GM19099 (cell line): ENCODE measurements around the gene ADGRD1.

Source experiments
- POLR2A ChIP-seq: IDR thresholded peaks from 3 replicates; pipeline ENCODE4 v1.6.1; 2011; ENCODE audit warnings: low read depth; ENCODE audit not compliant: insufficient read length; ENCODE audit errors: extremely low read depth

Gene ADGRD1

GRCh38 chr12:130988261-130988660, 34.6 kb downstream of the ADGRD1 start:
- TF ChIP-seq POLR2A, result no peak

DNA sequence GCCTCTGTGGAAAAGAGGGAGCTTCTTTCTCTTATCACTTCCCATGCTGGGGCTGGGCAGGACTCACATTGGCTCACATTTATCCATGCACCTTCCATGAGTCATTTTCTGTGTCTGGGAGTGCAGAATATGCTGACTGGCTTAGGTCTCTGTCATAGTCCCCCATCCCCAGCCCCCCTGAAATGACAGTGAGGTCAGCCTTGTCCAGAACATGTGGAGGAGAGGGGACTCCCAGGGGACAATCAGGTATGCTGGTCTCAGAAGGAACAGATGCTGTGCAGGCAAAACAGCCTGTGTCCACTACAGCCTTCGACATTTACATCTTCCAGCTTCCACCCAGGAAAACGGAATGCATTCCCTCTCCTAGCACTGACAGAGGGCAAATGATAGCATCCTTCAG, 35.0 kb downstream of the ADGRD1 start:
- no peak for TF ChIP-seq POLR2A

DNA sequence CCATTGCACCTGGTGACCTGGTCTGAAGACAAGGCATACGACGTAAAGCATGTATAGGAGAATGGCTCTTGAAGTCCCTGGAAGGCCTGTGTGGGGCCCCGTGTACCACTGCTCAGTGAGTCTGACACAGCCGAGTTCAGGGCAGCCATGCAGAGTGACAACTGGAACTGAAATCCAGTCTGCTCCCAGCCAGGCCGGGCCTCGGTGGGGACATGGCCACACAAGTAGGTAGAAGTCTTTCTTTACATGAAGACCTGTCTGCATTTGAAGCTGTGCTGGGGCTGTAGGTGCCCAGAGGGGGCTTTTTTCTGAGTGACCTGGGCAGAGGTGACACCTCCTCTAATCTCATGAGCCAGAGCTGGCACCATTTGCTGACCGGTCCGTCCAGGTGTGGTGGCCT, 35.7 kb downstream of the ADGRD1 start:
- no peak for TF ChIP-seq POLR2A

- TF ChIP-seq POLR2A, result no peak
Measured at GRCh38 chr12:130990034-130990433, 36.3 kb downstream of the ADGRD1 start.

DNA sequence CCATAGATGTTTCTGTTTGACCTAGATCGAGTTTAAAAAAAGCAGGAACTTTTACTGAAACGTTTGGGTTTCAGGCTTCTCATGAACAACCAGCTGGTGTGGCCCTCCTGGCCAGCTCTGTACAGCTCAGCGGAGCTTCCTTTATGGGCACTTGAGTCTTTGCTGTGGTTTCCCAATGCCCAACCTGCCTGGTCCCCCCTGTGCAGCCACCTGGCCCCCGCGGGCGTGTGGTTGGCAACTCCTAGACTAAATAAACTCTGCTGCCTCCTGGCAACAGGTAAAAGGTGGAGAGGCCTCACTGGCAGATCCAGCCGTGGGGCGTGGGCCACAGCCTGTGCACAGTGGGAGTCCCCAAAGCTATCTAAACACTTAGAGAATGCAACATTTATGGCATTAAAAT, 38.7 kb downstream of the ADGRD1 start:
- TF ChIP-seq POLR2A, result no peak

DNA sequence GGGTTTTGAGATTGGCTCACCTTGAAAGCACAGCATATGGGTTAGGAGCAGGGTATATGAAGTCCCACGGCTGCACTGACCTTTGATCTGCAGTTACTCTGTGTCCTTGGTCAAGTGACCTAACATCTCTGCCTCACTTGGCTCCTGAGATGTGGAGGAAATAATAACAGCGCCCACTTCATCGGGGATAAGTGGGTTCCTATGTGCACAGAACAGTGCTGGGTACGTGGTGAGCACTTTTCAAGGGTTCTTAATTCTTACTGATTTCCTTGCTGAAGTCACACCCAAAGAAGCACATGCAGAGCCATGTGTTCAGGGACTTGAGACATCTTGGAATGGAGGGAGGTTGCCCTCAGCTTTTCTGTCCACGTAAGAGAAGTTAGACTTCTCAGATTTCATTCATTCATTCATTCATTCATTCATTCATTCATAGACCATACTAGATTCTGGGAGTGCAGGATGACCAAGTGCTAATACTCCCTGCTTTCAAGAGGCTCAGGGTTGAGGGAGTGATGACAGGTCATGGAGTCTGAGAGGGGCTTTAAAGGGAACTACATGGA, 39.4 kb downstream of the ADGRD1 start:
- no peak for TF ChIP-seq POLR2A

DNA sequence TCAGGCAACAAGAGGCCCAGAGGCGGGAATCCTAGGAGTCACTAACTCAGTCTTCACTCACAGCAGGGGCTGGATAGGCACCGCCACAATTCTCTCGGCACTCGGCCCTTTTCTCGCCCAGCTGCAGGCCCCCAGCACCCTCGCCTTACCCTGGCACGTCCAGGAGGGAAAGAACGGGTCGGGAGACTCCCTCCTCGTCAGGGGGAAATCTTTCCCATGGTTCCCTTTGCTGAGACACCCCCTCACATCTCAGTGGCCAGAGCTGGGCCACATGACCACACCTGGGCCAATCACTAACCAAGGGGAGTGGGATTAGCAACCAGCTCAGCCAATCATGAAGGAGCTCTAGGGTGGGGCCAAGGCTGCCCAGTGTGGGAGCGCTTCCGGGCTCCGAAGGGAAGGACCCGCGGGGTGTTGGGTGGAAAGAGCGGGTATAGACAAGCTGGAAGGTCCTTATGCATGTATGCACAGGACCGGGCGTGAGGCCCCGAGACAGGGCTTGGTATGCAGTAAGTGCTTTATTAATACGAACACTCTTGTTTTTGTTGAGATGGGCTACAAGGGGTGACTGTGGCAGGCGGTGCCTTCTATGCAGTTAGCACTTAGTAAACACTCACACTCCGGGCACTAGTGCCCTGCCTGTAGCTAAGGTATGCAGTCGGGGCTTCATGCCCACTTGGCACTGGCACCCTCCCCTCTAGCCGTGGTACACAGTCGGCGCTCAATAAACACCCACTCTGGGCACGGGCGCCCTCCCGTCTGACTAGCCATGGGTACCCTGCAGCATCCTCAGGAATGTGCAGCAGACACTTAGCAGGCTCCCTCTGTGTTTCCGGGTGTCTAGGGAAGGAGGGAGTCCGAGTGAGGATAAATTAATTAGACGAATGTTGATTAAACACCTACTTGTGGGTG, 40.3 kb downstream of the ADGRD1 start:
- TF ChIP-seq POLR2A, result no peak

DNA sequence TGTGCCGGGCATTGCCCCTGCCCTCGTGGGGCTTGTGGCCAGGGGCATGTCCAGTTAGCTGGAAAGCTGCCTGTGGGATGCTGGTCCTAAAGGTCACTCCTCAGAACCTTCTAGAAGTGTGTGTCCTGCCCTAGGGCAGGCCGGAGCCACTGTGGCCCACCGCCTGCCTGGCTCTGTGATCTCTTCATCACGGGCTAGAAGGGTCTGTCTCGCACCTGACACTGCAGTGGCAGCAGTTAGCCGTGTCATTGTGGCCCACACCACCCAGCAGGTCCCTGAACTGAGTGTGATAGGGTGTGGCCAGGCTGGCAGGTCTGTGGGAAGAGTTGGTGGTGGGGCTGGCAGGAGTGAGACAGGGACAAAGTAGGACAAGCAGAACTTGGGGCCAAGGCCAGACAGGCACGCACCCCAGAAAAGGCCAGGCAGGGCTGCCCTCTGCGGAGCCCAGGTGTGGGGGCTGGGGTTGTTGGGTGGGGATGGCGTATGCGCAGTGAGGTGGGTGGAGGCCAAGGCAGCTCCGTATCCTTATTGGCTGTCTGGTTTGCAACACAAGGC, 41.2 kb downstream of the ADGRD1 start:
- TF ChIP-seq POLR2A, result no peak

- TF ChIP-seq POLR2A, result no peak
Measured at GRCh38 chr12:130998136-130998535, 44.4 kb downstream of the ADGRD1 start.

- TF ChIP-seq POLR2A, result no peak
Measured at GRCh38 chr12:131000000-131000486, 46.3 kb downstream of the ADGRD1 start.

DNA sequence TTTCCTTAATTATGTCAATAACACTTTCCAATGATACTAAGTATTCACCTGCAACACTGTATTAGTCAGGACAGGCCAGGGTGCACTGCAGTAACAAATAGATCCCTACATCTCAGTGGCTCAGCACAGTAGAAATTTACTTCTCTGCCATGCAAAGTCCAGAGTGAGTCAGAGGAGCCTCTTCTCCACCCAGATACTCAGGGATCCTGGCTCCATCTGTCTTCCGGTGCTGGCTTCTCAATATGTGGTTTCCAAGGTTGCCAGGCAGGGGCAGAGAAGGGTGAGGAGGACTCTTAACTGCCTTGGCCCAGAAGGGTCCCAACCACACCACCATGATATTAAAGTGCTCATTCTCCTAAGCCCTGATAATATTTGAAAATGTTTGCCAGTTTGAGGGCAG, 47.8 kb downstream of the ADGRD1 start:
- TF ChIP-seq POLR2A, result no peak

DNA sequence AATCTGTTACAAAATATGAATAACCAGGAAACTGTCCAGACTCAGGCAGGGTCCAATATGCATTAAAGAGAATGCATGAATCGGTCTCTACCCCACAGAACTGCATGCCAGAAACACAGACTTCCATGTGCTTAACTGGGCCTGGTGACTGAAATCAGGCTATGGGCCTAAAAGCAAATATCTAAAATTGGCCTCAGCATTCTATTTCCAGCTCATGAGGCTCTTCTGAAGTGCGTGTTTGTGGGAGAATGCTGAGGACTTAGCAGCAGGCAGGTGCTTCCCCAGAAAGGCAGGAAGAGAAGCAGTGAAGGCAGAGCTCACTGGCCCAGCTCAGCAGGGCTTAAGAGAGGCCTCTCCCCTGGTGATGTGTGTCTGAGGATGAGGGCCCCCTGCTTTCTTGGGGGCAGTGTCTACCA, 48.5 kb downstream of the ADGRD1 start:
- TF ChIP-seq POLR2A, result no peak

DNA sequence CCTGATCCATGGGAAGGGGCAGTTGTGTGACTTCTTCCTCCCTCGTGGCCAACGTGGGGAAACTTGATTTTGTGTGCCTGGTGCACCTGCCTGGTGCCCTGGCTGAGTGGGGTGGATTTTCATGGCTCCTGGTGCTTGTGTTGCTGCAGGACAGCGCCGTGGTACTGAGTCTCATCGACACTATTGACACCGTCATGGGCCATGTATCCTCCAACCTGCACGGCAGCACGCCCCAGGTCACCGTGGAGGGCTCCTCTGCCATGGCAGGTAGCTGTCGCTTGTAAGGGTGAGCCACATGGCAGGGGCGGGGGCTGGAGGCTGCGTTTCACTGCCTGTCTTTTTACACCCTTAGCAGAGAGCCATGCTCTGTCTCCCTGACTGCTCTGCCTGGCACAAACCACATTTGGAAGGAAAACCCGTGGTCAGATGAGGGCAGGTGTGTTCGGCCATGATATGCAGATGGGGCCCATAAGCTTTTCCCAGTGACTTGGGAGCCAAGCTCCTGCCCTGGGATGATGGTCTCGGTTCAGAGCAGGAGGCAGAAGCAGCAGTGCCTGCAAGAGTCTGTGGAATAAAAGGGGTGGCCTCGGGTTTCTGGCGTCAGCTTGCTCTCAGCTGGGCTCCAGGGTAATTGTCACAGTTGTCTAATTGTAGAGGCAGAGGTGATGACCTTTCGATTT, 49.5 kb downstream of the ADGRD1 start:
- no peak for TF ChIP-seq POLR2A

DNA sequence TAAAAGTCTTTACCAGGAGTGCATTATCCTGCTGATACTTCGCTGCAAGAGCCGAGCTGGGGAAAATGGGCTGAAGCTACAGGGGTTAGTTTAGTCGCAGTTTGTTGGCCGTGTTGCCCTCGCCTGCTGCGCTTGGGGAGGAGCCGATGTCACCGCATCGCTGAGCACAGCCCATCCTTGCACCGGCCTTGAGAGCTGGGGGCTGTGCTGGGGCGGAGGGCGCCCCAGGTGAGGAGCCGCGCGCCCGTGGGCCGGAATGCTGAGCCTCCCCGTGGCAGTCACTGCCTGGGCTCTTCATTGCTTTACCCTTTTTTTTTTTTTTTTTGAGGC, 50.0 kb downstream of the ADGRD1 start:
- TF ChIP-seq POLR2A, result no peak

DNA sequence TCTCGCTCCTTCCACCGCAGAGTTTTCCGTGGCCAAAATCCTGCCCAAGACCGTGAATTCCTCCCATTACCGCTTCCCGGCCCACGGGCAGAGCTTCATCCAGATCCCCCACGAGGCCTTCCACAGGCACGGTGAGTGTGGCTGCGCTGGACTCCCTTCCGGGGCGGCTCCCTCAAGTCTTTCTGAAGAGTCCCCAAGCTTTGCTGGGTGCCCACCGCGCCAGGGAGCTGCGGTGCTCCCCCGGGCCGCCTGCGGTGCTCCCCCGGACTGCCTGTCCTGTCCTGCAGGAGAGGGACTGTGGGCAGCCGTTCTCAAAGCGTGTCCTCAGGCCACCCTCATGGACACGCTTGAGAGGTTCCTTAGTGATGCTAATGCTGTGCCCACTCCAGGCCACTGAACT, 50.5 kb downstream of the ADGRD1 start:
- TF ChIP-seq POLR2A, result no peak
